ENCODE results near the gene SMIM27. TPM values are rescaled to one million over a fixed set of nuclear protein-coding genes. Genes with fewer than 3 reads are reported as not detected.
A peak's percentile ranks its signal among the peaks of the same experiment; 100 is the strongest.

The SMIM27 gene
- total RNA-seq, 1 donor from 2014 or later: 15.7 TPM

DNA sequence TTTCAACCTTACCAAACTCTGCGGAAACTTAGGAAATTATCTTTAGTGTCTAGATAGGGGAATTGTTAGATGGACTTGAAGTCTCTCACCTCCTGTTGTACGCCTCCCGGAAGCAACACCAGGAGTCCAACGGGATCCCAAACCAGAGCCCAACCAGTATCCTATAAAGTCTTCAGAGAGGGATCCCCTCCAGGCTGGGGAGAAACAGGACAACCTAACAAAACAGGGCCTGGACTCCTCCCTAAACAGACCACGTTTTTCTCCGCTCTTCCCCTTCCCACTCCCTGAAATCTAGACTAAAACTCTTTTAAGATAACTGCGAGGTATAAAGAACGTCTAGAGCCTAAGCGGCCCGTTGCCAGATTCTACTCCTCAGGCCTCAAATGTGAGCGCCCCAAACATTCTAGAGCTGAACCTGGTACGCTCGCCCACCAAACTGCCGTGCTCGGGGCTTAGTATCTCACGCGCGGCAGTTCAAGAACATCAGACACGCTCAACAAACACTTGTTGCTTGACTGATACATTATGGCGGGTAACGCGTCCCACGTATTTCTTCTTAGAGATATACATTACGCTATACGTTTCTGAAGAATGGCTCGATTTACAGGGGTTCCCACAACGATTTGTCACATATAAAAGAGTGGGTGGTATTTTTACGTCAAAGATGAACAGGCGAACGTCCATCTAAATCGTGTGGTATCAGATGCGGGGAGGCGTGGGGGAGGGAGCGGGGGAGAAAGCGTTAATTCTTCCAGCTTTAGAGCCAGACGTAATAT, 663 bp upstream of the SMIM27 start:
- intact Hi-C loops (cut with DNase I): loop anchor here (1.0 to 2.0 kb wide), 2 partner anchors 21 to 25 kb away; partner anchors contain the start of gene RIGI
- no peak for DNase-seq (ENCODE audit: low spot score)

DNA sequence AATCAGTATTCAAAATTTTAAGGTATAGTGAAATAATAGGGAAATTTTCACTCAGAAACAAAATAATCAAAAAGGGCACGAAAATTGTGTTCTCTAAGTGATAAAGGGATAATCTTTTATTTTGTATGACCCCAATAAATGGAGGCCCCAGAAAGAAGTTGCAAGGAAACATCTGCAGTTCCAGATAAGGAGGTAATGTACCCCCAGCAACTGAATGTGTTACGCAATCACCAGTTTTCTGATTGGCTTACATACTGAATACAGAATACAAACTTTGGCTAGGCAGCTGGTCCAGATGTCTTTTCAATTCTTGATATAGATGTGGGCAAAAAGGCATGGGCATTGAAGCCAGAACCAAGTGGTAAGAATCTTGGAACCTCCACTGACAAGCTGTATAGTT, 2.0 kb downstream of the SMIM27 start:
- intact Hi-C loops (cut with DNase I): no loop called here
- no peak for DNase-seq (ENCODE audit: low spot score)

DNA sequence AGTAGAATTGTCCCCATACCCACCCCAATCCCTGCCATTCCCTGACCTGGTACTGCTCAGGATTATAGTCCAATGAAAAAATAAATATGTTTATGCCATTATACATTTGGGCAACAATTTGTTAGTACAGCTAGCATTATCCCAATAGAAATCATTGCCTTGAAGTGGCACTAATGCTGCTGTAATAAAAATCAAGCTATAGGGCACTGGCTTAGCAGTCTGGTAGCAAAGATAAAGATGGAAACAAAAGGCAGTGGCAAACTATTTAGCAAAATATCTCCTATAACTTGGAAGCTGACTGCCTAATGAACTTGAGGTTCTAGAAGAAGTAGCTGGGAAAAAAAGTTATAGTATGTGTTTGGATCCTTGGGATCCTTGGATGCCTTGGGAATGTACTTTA, 2.5 kb downstream of the SMIM27 start:
- DNase-seq (ENCODE audit: low spot score): no peak
- intact Hi-C loops (cut with DNase I): no loop called here

DNA sequence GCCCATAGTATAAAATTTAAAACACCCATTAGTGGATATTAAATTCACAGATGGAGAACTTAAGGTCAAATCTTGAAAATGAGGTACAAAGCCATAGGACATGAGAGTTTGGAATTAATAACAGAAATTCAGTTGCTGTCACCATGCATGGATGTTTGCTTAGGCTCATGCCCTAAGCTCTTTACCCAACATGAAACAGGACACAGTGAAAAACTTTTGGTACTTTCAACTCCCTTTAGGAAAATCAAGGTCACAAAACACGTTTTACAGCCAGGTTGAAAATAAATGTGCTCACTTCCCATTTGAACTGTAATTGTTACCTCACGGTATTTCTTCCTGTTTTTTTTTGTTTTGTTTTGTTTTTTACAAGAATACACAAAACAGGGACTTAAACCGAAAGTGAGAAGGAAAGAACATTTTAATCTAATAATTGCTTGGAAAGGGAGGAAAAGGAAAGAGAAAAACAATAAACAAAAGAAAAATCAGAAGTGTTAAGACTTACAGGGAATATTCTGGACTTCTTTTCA, 6.3 kb downstream of the SMIM27 start:
- intact Hi-C loops (cut with DNase I): no loop called here
- no peak for DNase-seq (ENCODE audit: low spot score)

DNA sequence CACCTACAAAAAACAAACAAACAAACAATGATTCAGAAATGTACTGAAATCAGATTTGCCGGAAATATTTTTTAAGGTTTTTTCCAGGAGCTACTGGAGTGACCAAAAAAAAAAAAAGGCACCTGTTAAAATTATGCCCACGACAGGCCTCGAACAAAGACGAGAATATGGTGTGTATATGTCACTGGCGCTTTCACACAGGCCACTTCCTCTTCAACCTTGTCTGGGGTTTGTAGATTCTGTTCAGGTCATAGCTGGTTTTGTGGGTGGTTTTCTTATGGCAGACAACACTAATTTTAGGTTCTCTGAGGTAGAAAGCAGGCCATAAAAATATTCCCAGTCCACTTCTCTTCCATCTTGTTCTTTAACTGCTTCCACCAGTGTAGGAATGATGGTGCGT, 13.8 kb downstream of the SMIM27 start:
- intact Hi-C loops (cut with DNase I): no loop called here
- no peak for DNase-seq (ENCODE audit: low spot score)

DNA sequence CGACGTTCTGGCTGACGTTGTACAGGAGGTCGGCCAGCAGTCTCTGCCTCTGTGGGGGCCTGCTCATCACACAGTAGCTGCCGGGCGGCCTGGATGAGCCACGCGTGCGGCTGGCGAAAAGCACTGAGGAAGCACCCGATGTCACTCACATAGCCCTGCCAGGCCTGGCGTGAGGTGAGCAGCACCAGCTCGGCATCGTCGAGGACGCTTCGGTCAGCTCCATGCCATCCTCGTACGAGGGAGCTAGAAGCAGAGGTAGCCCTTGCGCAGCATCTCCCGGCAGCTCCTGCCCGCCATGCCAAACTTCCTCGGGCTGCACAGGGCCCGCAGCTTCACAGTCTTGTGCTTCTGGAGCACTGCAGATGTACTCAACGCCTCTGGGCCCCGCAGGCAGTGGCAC, 14.6 kb downstream of the SMIM27 start:
- intact Hi-C loops (cut with DNase I): no loop called here
- no peak for DNase-seq (ENCODE audit: low spot score)

DNA sequence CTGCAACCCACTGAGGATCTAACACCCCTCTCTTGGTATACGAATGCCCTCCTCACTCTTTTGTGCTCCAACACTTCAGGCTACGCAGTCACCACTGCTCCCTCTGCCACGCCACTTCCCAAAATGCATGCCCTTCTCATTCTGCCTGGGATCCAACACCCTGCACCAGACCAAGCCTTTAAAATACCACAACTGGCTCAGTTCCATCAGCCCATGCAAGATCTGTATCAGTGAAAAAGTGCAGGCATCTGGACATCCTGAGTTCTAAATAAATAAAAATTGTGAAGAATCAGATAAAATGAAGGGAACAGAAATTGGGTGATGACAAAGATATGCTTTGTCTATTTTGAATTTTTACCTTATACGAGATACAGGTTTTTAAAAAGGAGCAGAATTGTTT, 18.1 kb downstream of the SMIM27 start:
- DNase-seq (ENCODE audit: low spot score): no peak
- intact Hi-C loops (cut with DNase I): loop anchor here (5.0 kb wide), 1 partner anchor 188 kb away; the partner anchor contains the start of gene ACO1

DNA sequence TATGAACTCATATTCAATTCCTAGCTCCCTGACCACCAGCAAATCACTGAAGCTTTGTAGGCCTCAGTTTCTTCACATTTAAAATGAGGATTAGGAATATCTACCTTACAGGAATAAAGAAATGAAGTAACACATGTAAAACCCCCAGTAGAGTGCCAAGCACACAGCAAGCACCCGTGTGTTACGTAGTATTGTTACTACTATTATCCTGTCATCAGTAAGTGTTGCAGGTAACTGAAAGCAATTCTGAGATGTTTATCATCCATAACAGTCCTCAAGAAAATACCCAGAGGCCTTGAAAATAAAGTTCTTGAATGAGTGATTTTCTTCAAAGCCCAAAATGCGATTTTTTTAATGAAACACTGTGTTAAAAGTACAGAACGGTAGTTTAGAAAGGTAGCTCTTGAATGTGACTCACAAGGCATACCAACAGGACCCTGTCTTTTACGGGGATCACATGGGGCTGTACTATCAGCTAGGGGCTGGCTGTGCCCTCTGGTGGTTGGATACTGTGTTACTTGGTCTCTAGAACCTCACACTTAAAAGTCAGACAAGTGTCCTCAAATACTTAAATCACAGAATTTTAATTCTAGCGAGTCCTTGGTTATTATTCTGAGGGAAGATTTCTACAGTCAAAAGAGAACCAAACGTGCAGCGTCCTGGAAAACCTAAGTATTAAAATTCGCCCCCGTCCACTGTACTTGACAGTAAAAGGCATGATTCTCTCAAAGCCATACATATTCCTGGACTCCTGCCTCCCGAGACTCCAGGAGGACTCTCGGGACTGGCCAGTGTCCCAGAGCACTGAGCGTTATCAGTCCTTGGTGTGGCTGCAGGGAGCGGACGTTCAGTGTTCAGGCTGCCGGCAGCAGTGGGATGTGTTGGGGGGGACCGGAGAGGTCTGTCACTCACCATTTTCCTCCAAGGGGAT, 20.1 kb downstream of the SMIM27 start:
- intact Hi-C loops (cut with DNase I): loop anchor here (1.0 to 5.0 kb wide), 2 partner anchors 20 to 190 kb away; partner anchors contain the start of genes ACO1, SMIM27 and TOPORS
- no peak for DNase-seq (ENCODE audit: low spot score)

DNA sequence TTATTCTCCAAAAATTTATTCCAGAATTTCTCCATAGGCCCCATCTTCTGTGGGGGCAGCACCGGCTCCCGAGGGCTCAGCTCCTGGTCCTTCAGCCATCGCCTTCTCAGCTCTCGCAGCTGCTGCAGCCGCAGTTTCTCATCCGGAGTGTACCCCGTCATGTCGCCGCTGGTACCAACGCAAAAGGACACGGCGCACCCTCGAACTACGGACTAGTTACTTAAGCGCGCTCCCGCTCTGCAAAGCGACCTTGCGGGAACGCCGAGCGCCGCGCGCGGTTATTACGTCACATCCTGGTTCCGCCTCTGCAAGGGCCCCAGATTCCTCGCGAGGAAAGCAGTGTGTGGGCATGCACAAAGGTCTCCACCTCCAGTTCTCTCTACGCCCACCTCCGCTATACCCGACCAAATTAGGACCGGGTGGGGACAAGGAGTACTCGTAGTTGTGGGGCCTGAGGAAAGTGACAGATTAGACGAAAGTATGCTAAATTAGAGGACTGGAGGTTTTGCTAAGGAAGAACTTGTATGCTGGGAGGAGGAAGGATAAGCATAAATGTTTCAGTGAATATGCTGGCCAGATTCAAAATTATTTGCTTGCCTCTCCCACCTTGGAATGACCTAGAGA, 20.9 kb downstream of the SMIM27 start, which contains the start of gene NDUFB6:
TSS of gene NDUFB6 (minus strand) at position 260 of the 624 bp plus-strand sequence. CDS start at position 161, 99 bp downstream.
- intact Hi-C loops (cut with DNase I): loop anchor here (1.0 to 5.0 kb wide), 2 partner anchors 21 to 191 kb away; partner anchors contain the start of genes ACO1, SMIM27 and TOPORS
- peak; percentile 97 for DNase-seq (ENCODE audit: low spot score)

DNA sequence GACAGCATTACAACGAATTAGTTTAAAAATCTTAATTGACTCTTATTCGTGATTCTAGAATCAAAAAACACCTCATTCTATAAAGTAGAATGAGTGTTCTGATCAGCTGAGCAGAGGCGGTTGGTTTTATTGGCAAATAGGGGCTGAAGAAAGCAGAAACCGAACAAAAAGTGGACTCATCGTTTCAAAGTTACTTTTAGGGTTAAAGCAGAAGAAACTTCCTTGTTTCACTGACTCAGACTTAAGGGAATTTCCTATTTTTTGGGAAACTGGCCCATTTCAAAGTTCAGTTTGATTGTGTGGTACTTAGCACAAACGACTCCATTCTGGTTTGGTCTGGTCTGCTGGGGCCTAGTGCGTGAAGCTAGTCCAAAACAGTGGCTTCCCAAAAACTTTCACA, 21.7 kb downstream of the SMIM27 start:
- intact Hi-C loops (cut with DNase I): loop anchor here (2.0 to 5.0 kb wide), 2 partner anchors 49 to 192 kb away; partner anchors contain the start of gene ACO1
- no peak for DNase-seq (ENCODE audit: low spot score)

DNA sequence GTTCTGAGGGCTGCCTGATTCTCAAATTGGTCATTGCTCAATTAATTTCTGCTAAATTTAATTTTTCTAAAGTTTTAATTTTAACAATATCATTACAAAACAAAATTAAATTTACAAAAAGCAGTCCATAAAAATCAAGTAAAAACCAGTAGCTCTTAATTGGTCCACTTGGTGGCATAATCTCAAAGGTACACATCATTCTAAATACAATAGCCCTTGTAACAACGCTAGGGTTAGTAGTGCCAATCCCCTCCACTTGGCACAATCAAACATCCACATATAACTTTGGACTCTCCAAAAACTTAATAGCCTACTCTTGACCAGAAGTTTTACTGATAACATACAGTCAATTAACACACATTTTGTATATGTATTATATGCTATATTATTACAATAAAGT, 22.7 kb downstream of the SMIM27 start:
- intact Hi-C loops (cut with DNase I): loop anchor here (2.0 to 5.0 kb wide), 2 partner anchors 50 to 193 kb away; partner anchors contain the start of gene ACO1
- DNase-seq (ENCODE audit: low spot score): no peak

DNA sequence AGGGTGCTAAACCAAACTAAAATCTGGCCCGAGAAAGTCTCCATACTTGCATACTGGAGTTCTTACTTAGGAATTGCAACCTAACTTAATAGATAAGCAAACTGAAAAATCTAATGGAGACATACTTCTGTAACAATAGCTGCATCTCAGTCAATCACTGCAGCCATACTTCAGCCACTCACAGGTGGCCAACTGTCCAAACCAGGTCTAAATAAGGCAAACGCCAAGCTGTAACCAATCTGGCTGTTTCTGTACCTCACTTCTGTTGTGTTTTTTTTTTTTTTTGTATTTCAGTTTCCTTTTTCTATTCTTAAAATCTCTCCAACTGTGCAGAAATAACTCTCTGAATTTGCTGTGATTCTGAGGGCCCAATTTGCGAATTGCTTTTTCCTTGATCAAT, 25.2 kb downstream of the SMIM27 start:
- no peak for DNase-seq (ENCODE audit: low spot score)
- intact Hi-C loops (cut with DNase I): no loop called here

DNA sequence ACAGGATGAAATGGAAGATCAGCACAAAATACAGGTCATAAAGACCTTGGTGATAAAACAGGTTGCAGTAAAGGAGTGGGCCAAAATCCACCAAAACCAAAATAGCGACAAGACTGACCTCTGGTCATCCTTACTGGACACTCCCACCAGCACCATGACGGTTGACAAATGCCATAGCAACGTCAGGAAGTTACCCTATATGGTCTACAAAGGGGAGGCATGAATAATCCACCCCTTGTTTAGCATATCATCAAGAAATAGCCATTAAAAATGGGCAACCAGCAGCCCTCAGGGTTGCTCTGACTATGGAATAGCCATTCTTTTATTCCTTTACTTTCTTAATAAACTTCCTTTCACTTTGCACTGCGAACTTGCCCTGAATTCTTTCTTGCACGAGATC, 26.8 kb downstream of the SMIM27 start:
- no peak for DNase-seq (ENCODE audit: low spot score)
- intact Hi-C loops (cut with DNase I): no loop called here

DNA sequence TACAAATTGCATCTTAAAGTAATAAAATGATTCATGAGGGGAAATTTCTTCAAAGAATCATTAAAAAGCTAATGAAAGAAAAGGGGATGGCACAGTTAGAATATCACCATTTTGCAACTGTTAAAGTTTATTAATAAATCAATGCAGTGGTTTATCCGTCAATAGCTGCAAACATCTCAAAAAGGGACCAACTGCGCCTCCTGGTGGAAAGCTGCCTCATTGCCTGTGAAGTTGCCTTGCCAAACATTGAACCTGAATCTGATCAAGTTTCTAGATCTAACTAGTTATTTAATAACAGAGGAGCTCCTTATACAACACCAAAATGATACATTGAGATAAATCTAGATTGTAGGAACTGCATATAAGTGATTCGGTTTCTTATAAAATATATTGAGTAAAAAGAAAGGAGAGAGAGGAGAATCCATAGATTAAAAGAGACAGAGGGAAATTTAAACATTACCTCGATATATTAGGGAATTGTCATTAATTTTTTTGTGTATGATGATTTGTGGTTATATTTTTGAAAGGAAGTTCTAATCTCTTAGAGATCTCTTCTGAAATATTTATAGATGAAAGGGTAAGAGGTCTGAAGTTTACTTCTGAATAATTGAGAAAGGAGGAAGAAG, 27.7 kb downstream of the SMIM27 start:
- DNase-seq (ENCODE audit: low spot score): no peak
- intact Hi-C loops (cut with DNase I): no loop called here

DNA sequence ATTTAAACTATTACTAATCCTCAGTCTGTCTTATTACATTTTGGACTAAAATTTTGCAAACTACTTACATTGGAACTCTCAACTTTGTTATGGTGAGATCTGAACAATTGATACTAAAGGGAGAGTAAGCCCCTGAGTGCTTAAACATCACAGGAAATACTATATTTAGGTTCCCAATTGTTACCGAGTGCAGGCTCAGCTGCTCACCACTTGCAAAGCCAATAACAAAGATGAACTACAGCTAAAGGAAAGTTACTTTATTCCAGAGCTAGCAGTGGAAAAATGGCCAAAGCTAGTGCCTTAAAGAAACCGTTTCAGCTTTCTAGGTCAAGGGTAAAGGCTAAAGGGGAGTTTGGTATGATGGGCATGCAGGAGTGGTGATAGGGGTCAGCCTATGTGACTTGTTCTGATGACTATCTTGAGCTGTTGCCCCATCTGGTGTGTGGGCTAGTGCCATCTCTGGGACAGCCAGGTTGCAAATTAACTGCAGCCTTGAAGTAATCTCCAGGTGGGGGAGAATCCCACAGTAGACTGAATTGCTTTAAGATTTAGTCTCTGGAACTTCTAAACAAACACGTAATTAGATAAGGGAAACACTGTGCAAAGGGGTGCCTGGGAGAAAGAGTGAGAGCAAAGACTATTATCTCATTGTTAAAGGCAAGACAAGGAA, 28.6 kb downstream of the SMIM27 start:
- intact Hi-C loops (cut with DNase I): no loop called here

DNA sequence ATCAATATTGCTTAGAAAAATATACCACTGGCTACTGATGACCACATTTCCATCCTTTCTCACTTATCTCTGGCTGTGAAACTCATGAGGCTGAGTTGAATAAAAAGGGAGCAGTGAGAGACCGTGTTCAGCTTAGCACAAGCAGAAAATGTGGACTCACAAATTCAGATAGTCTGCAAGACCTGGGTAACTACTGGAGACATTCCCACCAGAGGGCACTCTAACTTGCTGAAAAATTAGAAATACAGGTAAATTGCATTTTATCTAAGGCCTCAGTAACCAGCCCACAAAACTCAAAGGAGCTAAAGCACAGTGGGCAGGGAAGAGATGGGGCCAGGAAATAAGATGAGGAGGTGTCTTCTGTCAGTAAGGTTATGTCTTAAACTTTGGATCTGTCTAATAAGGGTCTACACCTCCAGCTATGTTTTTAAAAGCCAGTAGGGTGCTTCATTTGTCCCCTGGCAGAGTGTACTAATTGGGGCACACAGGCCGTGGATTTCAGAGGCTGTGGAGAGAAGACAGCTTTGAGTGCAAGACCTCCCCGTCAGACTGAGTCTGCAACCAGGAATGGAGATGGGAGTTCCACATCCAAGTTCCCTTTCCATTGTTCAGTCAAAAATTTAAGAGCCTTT, 29.5 kb downstream of the SMIM27 start:
- DNase-seq (ENCODE audit: low spot score): no peak
- intact Hi-C loops (cut with DNase I): loop anchor here (2.0 kb wide), 1 partner anchor 385 kb away; no protein-coding TSS in a partner anchor

More for the DNA sequence above, 28.6 kb downstream of the SMIM27 start:
- DNase-seq (ENCODE audit: low spot score): no peak

DNA sequence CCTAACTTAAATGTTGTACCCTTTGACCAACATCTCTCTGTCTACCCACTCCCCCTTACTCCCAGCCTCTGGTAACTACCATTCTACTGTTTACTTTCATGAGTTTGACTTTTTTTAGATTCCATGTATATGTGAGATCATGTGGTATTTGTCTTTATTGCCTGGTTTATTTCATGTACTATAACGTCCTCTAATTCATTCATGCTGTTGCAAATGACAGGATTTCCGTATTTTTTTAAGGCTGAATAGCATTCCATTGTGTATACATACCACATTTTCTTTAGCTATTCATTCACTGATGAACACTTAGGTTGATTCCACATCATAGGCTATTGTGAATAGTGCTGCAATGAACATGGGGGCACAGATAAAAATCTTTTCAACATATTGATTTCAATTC, 32.7 kb downstream of the SMIM27 start:
- no peak for DNase-seq (ENCODE audit: low spot score)
- intact Hi-C loops (cut with DNase I): no loop called here

DNA sequence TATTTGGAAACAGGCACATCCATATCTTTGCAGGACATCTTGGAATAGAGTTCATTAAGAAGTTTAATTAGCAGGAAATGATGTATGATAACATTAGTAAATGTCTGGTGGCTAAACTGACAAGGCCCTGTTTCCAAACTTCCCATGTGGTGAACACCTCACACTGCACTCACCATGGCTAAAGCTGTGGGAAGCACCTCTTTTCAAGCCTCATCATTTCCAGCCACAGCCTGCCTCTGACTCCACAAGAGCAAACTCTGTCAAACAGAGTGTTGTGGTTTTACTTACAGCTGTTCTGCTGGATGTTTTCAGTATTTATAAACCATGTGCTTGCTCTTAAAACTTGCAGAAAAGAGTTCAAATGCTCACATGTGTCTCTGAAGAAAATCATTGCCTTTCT, 35.8 kb downstream of the SMIM27 start:
- DNase-seq (ENCODE audit: low spot score): no peak
- intact Hi-C loops (cut with DNase I): no loop called here
